Omental fat pad (tissue), 4 donors: ENCODE measurements around the gene ZDHHC17. TPM values are rescaled to one million over a fixed set of nuclear protein-coding genes. Genes with fewer than 3 reads are reported as not detected.

Experiments
- ATAC-seq: fragments of 150-250 bp; one replicate; pipeline ENCODE4 v1.9.1; 2016; ENCODE audit warnings: mild to moderate bottlenecking, moderate library complexity; ENCODE audit not compliant: low FRiP score
- DNase-seq: peaks from one replicate; pipeline ENCODE4 v3.0.0-alpha.2; 2019; ENCODE audit warnings: low spot score
- total RNA-seq, 4 donors: library from RNA; depleted of rRNA; stranded (reverse); fragments of >200 nt; gene quantifications; one replicate each; pipeline ENCODE4 v1.1.0, GENCODE V29; 2016
- TF ChIP-seq, protein P1 (sequence below), 3 donors: fragments of 450-650 bp; IDR thresholded peaks; one replicate each; pipeline ENCODE4 v1.5.1; 2016 to 2017; ENCODE audit warnings: antibody characterized with exemption in 3 of 3, mild to moderate bottlenecking in 3 of 3, moderate library complexity in 2 of 3

Gene ZDHHC17
- total RNA-seq, 4 donors from 2014 or later, result 27.7 to 69.0 (median 34.7) TPM

GRCh38 chr12:76813972-76814371 is 50.1 kb downstream of the ZDHHC17 start:
- no peak for ATAC-seq
- TF ChIP-seq, protein P1, sequence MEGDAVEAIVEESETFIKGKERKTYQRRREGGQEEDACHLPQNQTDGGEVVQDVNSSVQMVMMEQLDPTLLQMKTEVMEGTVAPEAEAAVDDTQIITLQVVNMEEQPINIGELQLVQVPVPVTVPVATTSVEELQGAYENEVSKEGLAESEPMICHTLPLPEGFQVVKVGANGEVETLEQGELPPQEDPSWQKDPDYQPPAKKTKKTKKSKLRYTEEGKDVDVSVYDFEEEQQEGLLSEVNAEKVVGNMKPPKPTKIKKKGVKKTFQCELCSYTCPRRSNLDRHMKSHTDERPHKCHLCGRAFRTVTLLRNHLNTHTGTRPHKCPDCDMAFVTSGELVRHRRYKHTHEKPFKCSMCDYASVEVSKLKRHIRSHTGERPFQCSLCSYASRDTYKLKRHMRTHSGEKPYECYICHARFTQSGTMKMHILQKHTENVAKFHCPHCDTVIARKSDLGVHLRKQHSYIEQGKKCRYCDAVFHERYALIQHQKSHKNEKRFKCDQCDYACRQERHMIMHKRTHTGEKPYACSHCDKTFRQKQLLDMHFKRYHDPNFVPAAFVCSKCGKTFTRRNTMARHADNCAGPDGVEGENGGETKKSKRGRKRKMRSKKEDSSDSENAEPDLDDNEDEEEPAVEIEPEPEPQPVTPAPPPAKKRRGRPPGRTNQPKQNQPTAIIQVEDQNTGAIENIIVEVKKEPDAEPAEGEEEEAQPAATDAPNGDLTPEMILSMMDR (IDR thresholded peaks at IDR 0.05), result no peak
- no peak for DNase-seq

DNA sequence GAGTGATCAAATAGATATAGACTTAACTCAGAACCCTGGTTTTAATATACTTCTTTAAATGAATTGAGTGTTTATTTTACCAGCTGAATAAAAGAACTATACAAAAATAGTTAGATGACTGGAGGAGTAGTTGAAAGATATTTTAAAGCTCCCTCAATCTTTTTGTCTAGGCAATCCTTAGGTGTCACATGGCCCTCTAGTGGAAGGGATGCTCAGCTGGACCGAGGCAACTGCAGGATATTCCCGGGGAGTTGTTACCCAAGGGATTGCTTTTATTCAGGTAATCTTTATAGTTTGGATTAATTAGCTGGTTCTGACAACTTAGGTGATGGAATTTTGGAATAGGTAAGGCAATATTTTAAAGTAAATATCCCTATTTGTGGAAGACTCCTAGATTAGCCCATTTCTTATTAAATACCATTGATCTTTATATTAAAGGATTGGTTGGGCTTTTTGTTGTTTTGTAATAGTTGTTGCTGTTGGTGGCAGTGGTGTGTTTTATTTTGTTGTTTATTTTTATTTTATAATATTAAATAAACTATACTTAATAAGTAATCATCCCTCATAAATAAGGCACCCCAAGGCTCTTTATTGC is 57.1 kb downstream of the ZDHHC17 start:
- ATAC-seq (no peak), DNase-seq (no peak)
- TF ChIP-seq, protein P1 (IDR thresholded peaks at IDR 0.05), result no peak

DNA sequence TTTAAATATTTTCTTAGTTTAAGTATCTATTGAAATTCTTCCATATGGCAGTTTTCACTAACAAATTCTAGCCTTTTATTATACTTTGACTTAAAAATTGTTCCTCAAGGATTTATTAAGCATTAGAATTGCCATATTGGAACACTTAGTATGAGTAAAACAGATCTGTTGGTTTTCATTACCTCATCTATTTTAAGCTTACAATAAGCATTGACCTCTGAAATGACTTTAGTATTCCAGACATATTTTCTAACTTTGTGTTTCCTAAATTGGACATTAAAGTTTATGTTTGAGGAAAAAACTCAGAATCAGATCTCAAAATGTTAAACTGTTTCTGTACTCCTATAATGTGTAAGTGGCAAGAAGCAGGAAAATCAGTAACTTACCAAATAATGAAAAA is 66.5 kb downstream of the ZDHHC17 start:
- DNase-seq (no peak), ATAC-seq (no peak)
- TF ChIP-seq, protein P1 (IDR thresholded peaks at IDR 0.05), result no peak

DNA sequence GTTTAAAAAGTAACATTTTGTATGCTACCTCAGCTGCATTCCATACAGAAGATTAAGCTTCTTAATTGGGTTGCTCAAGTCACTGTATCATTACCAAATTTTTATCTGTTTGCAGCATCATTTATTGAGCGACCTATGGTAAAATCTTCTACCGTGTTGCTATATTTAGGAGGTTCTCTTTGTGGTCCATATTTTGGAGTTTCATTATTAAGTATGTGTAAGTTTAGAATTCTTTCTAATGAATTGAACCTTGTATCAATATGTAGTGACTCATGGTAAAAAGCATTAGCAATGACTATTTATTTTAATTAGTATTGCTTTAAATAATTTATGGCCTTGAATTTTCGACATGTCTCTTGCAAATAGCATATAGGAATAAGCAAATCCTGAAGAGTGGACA is 72.7 kb downstream of the ZDHHC17 start:
- DNase-seq (no peak), ATAC-seq (no peak)
- TF ChIP-seq, protein P1 (IDR thresholded peaks at IDR 0.05), result no peak

DNA sequence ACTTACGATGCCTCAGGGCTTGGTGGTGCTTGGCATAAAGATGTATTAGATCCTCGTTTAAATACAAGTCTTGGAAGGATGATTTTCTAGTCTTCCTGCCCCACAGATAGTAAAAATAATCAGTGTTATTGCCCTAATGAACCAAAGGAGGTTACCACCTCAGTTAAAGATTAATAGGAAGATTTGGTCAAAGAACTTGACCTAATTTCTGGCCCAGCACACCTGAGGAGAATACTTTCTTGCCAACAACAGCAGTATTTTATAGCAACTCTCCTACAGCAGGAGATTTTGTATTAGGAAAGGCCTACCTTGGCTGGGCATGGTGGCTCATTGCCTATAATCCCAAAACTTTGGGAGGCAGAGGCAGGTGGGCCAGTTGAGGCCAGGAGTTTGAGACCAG is 83.3 kb downstream of the ZDHHC17 start:
- no peak for DNase-seq
- no peak for ATAC-seq
- TF ChIP-seq, protein P1 (IDR thresholded peaks at IDR 0.05), result no peak

DNA sequence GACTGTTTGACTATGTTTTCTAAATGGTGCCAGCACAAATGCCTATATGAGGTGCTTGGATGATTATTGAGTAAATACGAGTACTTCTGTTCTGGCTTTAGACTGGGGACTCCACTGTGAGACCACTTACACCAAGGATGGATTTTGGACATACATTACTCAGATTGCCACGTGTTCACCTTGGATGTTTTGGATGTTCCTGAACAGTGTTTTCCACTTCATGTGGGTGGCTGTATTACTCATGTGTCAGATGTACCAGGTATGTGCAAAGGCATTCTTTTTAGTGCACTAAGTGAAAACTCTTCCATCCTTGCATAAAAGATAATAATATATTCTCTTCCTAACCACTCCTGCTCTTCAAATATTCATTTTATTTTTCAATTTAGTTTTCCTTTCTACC is 84.2 kb downstream of the ZDHHC17 start:
- ATAC-seq (no peak), DNase-seq (no peak)
- TF ChIP-seq, protein P1 (IDR thresholded peaks at IDR 0.05), result no peak

DNA sequence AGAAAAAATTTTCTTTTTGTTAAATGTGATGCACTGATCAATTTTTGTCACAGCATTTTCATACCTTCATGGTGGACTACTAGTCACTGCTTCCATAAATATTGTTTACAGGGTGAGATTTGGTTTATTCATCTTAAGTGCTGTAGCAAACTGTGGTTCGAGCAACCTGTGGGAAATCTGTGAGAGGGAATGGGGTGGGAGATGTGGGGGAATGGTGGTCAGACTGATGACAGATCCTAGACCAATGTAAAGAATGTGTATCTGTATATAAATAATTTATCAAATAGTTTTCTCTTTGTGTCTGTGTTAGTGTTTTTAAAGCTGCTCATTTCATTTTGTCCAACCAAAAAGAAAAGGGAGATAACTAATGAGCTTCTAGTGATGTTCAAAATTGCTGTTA is 88.2 kb downstream of the ZDHHC17 start:
- ATAC-seq, result no peak
- DNase-seq, result no peak
- TF ChIP-seq, protein P1 (IDR thresholded peaks at IDR 0.05), result no peak
